Osteoblast (primary cell): Measurements from ENCODE around the gene INPP5A. TPM values are rescaled to one million over a fixed set of nuclear protein-coding genes. Genes with fewer than 3 reads are reported as not detected.
"Not testable (repeated sequence)": the region's sequence is repeated elsewhere in the genome, so short reads cannot be mapped to it uniquely, and the experiment has no call there.

Experiments
- DNase-seq: peaks from one replicate; pipeline ENCODE4 v3.0.0; 2011; ENCODE audit warnings: low spot score, mixed read lengths; ENCODE audit not compliant: insufficient read length; ENCODE audit errors: missing footprints
- H2AFZ ChIP-seq: 2 replicates; pipeline ENCODE4 v1.6.0; 2011; ENCODE audit warnings: mild to moderate bottlenecking, low read length
- H3K27ac ChIP-seq: 2 replicates; pipeline ENCODE4 v1.5.1; 2011; ENCODE audit warnings: mild to moderate bottlenecking, low read depth, low read length, moderate library complexity
- H3K27me3 ChIP-seq: 2 replicates; pipeline ENCODE4 v1.6.0; 2012; ENCODE audit warnings: mild to moderate bottlenecking, control low read depth, inconsistent platforms, low read length, moderate library complexity; ENCODE audit not compliant: insufficient read depth
- H3K36me3 ChIP-seq: 2 replicates; pipeline ENCODE4 v1.5.1; 2011; ENCODE audit warnings: mild to moderate bottlenecking, low read length, control low read depth, moderate library complexity; ENCODE audit not compliant: insufficient read depth
- H3K4me1 ChIP-seq: 2 replicates; pipeline ENCODE4 v1.5.1; 2011; ENCODE audit warnings: mild to moderate bottlenecking, low read length, control low read depth, moderate library complexity; ENCODE audit not compliant: insufficient read depth
- H3K4me2 ChIP-seq: 2 replicates; pipeline ENCODE4 v1.6.0; 2011; ENCODE audit warnings: mild to moderate bottlenecking, low read length; ENCODE audit not compliant: insufficient read depth
- H3K4me3 ChIP-seq: fragments of 200-600 bp; sonication (generic); 3 replicates; pipeline ENCODE4 v1.5.1; 2012; ENCODE audit warnings: mild to moderate bottlenecking, low read length, inconsistent platforms; ENCODE audit not compliant: insufficient read depth
- H3K79me2 ChIP-seq: 2 replicates; pipeline ENCODE4 v1.6.0; 2012; ENCODE audit warnings: mild to moderate bottlenecking, low read length, control low read depth, inconsistent platforms; ENCODE audit not compliant: insufficient read depth
- H3K9me3 ChIP-seq: 2 replicates; pipeline ENCODE4 v1.5.1; 2011; ENCODE audit warnings: low read depth, low read length, control low read depth
- H4K20me1 ChIP-seq: 2 replicates; pipeline ENCODE4 v1.6.0; 2012; ENCODE audit warnings: mild to moderate bottlenecking, low read length, control low read depth; ENCODE audit not compliant: insufficient read depth
- CTCF ChIP-seq: IDR thresholded peaks from 2 replicates; pipeline ENCODE4 v1.5.1; 2011; ENCODE audit warnings: mild to moderate bottlenecking, low read depth, low read length, moderate library complexity; ENCODE audit errors: extremely low read depth
- total RNA-seq: library from RNA; depleted of rRNA; stranded (reverse); fragments of >200 nt; gene quantifications from 2 replicates; pipeline ENCODE4 v1.2.3, GENCODE V29; 2012

Gene INPP5A
- total RNA-seq, result 20.9 and 22.8 TPM in 2 replicates

- Histone ChIP-seq H2AFZ (peak within 1 kb of the TSS; percentile 63), H3K79me2 (peaks cover 37% of the 10 kb centered on the region), H3K4me3 (peak within 1 kb of the TSS; percentile 79), H3K27me3 (no peaks in the 10 kb centered on the region), H3K4me1 (peaks cover 52% of the 10 kb centered on the region), H4K20me1 (peaks cover 31% of the 10 kb centered on the region), H3K9me3 (no peaks in the 10 kb centered on the region), H3K27ac (peak within 1 kb of the TSS; percentile 50), H3K4me2 (peak within 1 kb of the TSS; percentile 96), H3K36me3 (no peaks in the 10 kb centered on the region)
- TF ChIP-seq CTCF, result no peak
- no peak for DNase-seq
Measured at GRCh38 chr10:132537684-132538001, at the start of gene INPP5A. Gene INPP5A, plus strand, starts transcription at chr10:132537787. Its CDS starts 310 bp downstream, at chr10:132538097.

GRCh38 chr10:132488231-132488821, 49.3 kb upstream of the INPP5A start:
- H3K4me3 ChIP-seq, result no peak overlapping the region
- no peaks in the 10 kb centered on the region for H3K36me3 ChIP-seq
- DNase-seq, result peak; percentile 38
- H3K27ac ChIP-seq, result no peak overlapping the region
- no peaks in the 10 kb centered on the region for H4K20me1 ChIP-seq
- peaks cover 13% of the 10 kb centered on the region for H3K27me3 ChIP-seq
- no peaks in the 10 kb centered on the region for H3K4me1 ChIP-seq
- no peaks in the 10 kb centered on the region for H3K9me3 ChIP-seq
- H2AFZ ChIP-seq, result no peak overlapping the region
- TF ChIP-seq CTCF, result no peak
- no peak overlapping the region for H3K4me2 ChIP-seq
- H3K79me2 ChIP-seq, result no peaks in the 10 kb centered on the region

GRCh38 chr10:132489053-132489703, 48.4 kb upstream of the INPP5A start:
- no peak overlapping the region for H2AFZ ChIP-seq
- peak; percentile 94 for DNase-seq
- no peaks in the 10 kb centered on the region for H3K79me2 ChIP-seq
- no peak for TF ChIP-seq CTCF
- H3K27ac ChIP-seq, result no peak overlapping the region
- H3K4me1 ChIP-seq, result no peaks in the 10 kb centered on the region
- no peak overlapping the region for H3K4me3 ChIP-seq
- no peaks in the 10 kb centered on the region for H4K20me1 ChIP-seq
- H3K9me3 ChIP-seq, result no peaks in the 10 kb centered on the region
- H3K36me3 ChIP-seq, result no peaks in the 10 kb centered on the region
- peaks cover 11% of the 10 kb centered on the region for H3K27me3 ChIP-seq
- H3K4me2 ChIP-seq, result no peak overlapping the region

- H3K79me2 ChIP-seq, result no peaks in the 10 kb centered on the region
- H3K27ac ChIP-seq, result no peak overlapping the region
- H3K4me1 ChIP-seq, result no peaks in the 10 kb centered on the region
- peak; percentile 76 for DNase-seq
- H3K4me2 ChIP-seq, result no peak overlapping the region
- no peaks in the 10 kb centered on the region for H3K36me3 ChIP-seq
- TF ChIP-seq CTCF, result no peak
- H3K9me3 ChIP-seq, result no peaks in the 10 kb centered on the region
- H3K27me3 ChIP-seq, result peaks cover 13% of the 10 kb centered on the region
- no peaks in the 10 kb centered on the region for H4K20me1 ChIP-seq
- no peak overlapping the region for H2AFZ ChIP-seq
- no peak overlapping the region for H3K4me3 ChIP-seq
Measured at GRCh38 chr10:132489704-132490534, 47.7 kb upstream of the INPP5A start.

- H3K27ac ChIP-seq, H4K20me1 ChIP-seq, H3K4me2 ChIP-seq, H3K9me3 ChIP-seq, H3K4me1 ChIP-seq, DNase-seq, H2AFZ ChIP-seq, H3K36me3 ChIP-seq, H3K4me3 ChIP-seq, H3K79me2 ChIP-seq: not testable (repeated sequence)
- H3K27me3 ChIP-seq, result peaks cover 18% of the 10 kb centered on the region
Measured at GRCh38 chr10:132491534-132491933, 46.1 kb upstream of the INPP5A start.
